OCI-LY7 (cell line): Measurements from ENCODE around the gene CCDC39.

ENCODE experiments used
- EZH2phosphoT487 ChIP-seq: fragments of 200-600 bp; sonication (generic); IDR thresholded peaks from 2 replicates; pipeline ENCODE4 v1.6.1; 2018; ENCODE audit warnings: low read depth, borderline replicate concordance, mild to moderate bottlenecking, mixed run types, antibody characterized with exemption, low read length, moderate library complexity, mixed read lengths
- TF ChIP-seq, protein P1 (sequence below): fragments of 200-600 bp; sonication (generic); conservative IDR thresholded peaks from 2 replicates; pipeline ENCODE4 v1.5.1; 2014; ENCODE audit warnings: mild to moderate bottlenecking, antibody characterized with exemption, low read length, moderate library complexity, mixed read lengths

DNA sequence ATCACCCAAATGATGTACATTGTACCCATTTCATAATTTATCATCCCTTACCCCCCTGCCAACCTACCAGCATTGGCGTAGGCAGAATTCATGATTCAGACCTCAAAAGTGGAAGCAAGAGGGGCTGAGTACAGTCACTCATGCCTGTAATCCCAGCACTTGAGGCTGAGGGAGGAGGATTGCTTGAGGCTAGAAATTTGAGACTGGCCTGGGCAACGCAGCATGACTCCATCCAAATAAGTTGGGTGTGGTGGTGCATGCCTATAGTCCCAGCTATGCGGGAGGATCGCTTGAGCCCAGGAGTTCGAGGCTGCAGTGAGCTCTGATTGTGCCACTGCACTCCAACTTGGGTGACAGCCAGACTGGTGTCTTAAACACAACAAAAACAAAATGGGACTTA, 66.9 kb downstream of the CCDC39 start:
- TF ChIP-seq, protein P1, sequence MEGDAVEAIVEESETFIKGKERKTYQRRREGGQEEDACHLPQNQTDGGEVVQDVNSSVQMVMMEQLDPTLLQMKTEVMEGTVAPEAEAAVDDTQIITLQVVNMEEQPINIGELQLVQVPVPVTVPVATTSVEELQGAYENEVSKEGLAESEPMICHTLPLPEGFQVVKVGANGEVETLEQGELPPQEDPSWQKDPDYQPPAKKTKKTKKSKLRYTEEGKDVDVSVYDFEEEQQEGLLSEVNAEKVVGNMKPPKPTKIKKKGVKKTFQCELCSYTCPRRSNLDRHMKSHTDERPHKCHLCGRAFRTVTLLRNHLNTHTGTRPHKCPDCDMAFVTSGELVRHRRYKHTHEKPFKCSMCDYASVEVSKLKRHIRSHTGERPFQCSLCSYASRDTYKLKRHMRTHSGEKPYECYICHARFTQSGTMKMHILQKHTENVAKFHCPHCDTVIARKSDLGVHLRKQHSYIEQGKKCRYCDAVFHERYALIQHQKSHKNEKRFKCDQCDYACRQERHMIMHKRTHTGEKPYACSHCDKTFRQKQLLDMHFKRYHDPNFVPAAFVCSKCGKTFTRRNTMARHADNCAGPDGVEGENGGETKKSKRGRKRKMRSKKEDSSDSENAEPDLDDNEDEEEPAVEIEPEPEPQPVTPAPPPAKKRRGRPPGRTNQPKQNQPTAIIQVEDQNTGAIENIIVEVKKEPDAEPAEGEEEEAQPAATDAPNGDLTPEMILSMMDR = no peak
- no peak for TF ChIP-seq EZH2phosphoT487
